ENCODE results near the gene MALT1. TPM values are rescaled to one million over a fixed set of nuclear protein-coding genes. Genes with fewer than 3 reads are reported as not detected.

Gene MALT1
- polyA plus RNA-seq, 1 donor from 2014 or later, result 40.5 TPM

DNA sequence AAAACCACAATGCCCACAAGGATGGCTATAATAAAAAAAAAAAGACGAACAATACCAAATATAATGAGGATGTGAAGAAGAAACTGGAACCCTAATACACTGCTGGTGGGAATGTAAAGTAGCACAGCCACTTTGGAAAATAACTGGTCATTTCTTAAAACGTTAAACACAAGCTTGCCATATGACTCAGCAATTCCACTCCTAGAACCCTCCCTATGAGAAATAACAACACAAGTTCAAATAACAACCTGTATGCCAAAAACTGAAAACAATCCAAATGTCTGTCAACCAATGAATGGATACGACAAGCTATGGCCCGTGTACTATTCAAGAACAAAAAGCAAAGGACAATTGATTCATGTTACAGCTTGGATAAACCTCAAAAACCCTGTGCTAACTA lies 35.4 kb upstream of the MALT1 start:
- H2AFZ ChIP-seq (ENCODE audit: low read depth, low read length), result no peak overlapping the region
- no peaks in the 10 kb centered on the region for H3K9me3 ChIP-seq (ENCODE audit: low read length)
- H3K27me3 ChIP-seq (ENCODE audit: insufficient read depth, low read depth, low read length), result no peaks in the 10 kb centered on the region
- no peaks in the 10 kb centered on the region for H3F3A ChIP-seq (ENCODE audit: insufficient read depth, low read length, poor library complexity, severe bottlenecking)
- TF ChIP-seq TAF1 (IDR thresholded peaks at IDR 0.05; ENCODE audit: low read depth) (no peak), POLR2AphosphoS5 (IDR thresholded peaks at IDR 0.05) (no peak), EZH2 (IDR thresholded peaks at IDR 0.05; ENCODE audit: borderline replicate concordance, insufficient read depth, low read length, poor library complexity, severe bottlenecking) (no peak), MXI1 (conservative IDR thresholded peaks at IDR 0.05; ENCODE audit: poor library complexity, severe bottlenecking) (no peak), EP300 (conservative IDR thresholded peaks at IDR 0.05; ENCODE audit: poor library complexity, severe bottlenecking) (no peak), RAD21 (conservative IDR thresholded peaks at IDR 0.05) (no peak), SMC3 (conservative IDR thresholded peaks at IDR 0.05; ENCODE audit: poor library complexity) (no peak)
- TF ChIP-seq, protein P1, sequence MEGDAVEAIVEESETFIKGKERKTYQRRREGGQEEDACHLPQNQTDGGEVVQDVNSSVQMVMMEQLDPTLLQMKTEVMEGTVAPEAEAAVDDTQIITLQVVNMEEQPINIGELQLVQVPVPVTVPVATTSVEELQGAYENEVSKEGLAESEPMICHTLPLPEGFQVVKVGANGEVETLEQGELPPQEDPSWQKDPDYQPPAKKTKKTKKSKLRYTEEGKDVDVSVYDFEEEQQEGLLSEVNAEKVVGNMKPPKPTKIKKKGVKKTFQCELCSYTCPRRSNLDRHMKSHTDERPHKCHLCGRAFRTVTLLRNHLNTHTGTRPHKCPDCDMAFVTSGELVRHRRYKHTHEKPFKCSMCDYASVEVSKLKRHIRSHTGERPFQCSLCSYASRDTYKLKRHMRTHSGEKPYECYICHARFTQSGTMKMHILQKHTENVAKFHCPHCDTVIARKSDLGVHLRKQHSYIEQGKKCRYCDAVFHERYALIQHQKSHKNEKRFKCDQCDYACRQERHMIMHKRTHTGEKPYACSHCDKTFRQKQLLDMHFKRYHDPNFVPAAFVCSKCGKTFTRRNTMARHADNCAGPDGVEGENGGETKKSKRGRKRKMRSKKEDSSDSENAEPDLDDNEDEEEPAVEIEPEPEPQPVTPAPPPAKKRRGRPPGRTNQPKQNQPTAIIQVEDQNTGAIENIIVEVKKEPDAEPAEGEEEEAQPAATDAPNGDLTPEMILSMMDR (IDR thresholded peaks at IDR 0.05; ENCODE audit: poor library complexity, severe bottlenecking), result no peak
- TF ChIP-seq, protein P2, sequence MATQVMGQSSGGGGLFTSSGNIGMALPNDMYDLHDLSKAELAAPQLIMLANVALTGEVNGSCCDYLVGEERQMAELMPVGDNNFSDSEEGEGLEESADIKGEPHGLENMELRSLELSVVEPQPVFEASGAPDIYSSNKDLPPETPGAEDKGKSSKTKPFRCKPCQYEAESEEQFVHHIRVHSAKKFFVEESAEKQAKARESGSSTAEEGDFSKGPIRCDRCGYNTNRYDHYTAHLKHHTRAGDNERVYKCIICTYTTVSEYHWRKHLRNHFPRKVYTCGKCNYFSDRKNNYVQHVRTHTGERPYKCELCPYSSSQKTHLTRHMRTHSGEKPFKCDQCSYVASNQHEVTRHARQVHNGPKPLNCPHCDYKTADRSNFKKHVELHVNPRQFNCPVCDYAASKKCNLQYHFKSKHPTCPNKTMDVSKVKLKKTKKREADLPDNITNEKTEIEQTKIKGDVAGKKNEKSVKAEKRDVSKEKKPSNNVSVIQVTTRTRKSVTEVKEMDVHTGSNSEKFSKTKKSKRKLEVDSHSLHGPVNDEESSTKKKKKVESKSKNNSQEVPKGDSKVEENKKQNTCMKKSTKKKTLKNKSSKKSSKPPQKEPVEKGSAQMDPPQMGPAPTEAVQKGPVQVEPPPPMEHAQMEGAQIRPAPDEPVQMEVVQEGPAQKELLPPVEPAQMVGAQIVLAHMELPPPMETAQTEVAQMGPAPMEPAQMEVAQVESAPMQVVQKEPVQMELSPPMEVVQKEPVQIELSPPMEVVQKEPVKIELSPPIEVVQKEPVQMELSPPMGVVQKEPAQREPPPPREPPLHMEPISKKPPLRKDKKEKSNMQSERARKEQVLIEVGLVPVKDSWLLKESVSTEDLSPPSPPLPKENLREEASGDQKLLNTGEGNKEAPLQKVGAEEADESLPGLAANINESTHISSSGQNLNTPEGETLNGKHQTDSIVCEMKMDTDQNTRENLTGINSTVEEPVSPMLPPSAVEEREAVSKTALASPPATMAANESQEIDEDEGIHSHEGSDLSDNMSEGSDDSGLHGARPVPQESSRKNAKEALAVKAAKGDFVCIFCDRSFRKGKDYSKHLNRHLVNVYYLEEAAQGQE (IDR thresholded peaks at IDR 0.05; ENCODE audit: borderline replicate concordance), result no peak
- no peak overlapping the region for H3K27ac ChIP-seq (ENCODE audit: low read length)
- H3K4me2 ChIP-seq (ENCODE audit: low read length), result no peak overlapping the region
- H3K36me3 ChIP-seq (ENCODE audit: insufficient read depth, low read length), result no peaks in the 10 kb centered on the region
- H3K79me2 ChIP-seq (replicated peaks; ENCODE audit: insufficient read depth, low read length), result no peaks in the 10 kb centered on the region
- no peak overlapping the region for H3K4me3 ChIP-seq (ENCODE audit: low read length)
- H4K20me1 ChIP-seq (ENCODE audit: insufficient read depth), result no peaks in the 10 kb centered on the region
- H3K9ac ChIP-seq (ENCODE audit: low read length), result no peak overlapping the region
- no peaks in the 10 kb centered on the region for H3K9me2 ChIP-seq (ENCODE audit: insufficient read depth, low read length)

DNA sequence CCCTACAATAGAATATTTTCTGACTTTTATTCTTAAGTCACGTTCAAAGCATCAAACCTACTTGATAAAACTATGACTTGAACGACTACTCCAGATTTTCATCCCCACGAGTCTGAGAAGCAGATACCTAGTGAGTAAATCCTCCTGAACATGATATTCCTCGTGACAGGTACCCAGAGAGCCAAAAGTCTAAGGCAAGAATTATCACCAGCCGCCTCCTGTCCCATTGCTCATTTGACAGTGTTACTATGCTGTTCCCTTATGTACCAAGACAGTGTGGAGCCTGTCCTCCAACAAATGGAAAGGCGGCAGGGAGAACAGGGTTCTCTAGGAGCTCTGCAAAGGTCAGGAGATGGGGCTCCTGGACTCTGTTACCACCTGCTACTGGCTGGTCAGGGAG lies 34.1 kb upstream of the MALT1 start:
- Histone ChIP-seq H3K27ac (ENCODE audit: low read length) (no peak overlapping the region), H3K36me3 (ENCODE audit: insufficient read depth, low read length) (no peaks in the 10 kb centered on the region), H3F3A (ENCODE audit: insufficient read depth, low read length, poor library complexity, severe bottlenecking) (no peaks in the 10 kb centered on the region), H3K9me3 (ENCODE audit: low read length) (no peaks in the 10 kb centered on the region), H3K9ac (ENCODE audit: low read length) (no peak overlapping the region), H3K79me2 (replicated peaks; ENCODE audit: insufficient read depth, low read length) (no peaks in the 10 kb centered on the region), H3K27me3 (ENCODE audit: insufficient read depth, low read depth, low read length) (no peaks in the 10 kb centered on the region), H3K4me2 (ENCODE audit: low read length) (no peak overlapping the region), H3K9me2 (ENCODE audit: insufficient read depth, low read length) (no peaks in the 10 kb centered on the region), H3K4me3 (ENCODE audit: low read length) (no peak overlapping the region), H4K20me1 (ENCODE audit: insufficient read depth) (no peaks in the 10 kb centered on the region), H2AFZ (ENCODE audit: low read depth, low read length) (no peak overlapping the region)
- no peak for TF ChIP-seq TAF1 (IDR thresholded peaks at IDR 0.05; ENCODE audit: low read depth)
- TF ChIP-seq MXI1 (conservative IDR thresholded peaks at IDR 0.05; ENCODE audit: poor library complexity, severe bottlenecking), result no peak
- TF ChIP-seq, protein P1 (IDR thresholded peaks at IDR 0.05; ENCODE audit: poor library complexity, severe bottlenecking), result no peak
- no peak for TF ChIP-seq EP300 (conservative IDR thresholded peaks at IDR 0.05; ENCODE audit: poor library complexity, severe bottlenecking)
- no peak for TF ChIP-seq EZH2 (IDR thresholded peaks at IDR 0.05; ENCODE audit: borderline replicate concordance, insufficient read depth, low read length, poor library complexity, severe bottlenecking)
- TF ChIP-seq SMC3 (conservative IDR thresholded peaks at IDR 0.05; ENCODE audit: poor library complexity), result no peak
- TF ChIP-seq POLR2AphosphoS5 (IDR thresholded peaks at IDR 0.05), result no peak
